Measurements from ENCODE around the gene SREBF1.

The SREBF1 gene

GRCh38 chr17:17841601-17842025 lies 4.8 kb upstream of the SREBF1 start:
- no peak for DNase-seq (ENCODE audit: low read depth)

- DNase-seq (ENCODE audit: low read depth) = no peak
Observed at GRCh38 chr17:17840751-17841591, 4.2 kb upstream of the SREBF1 start.

- DNase-seq (ENCODE audit: low read depth) = peak; percentile 75
Observed at GRCh38 chr17:17839791-17840707, 3.3 kb upstream of the SREBF1 start.

- no peak for DNase-seq (ENCODE audit: low read depth)
Observed at GRCh38 chr17:17837966-17838962, 1.5 kb upstream of the SREBF1 start.

GRCh38 chr17:17837380-17837821 lies 615 bp upstream of the SREBF1 start:
- DNase-seq (ENCODE audit: low read depth) = no peak

- DNase-seq (ENCODE audit: low read depth) = peak; percentile 96
Observed at GRCh38 chr17:17836250-17836817, 452 bp downstream of the SREBF1 start.

GRCh38 chr17:17835415-17836249 lies 1.2 kb downstream of the SREBF1 start:
- no peak for DNase-seq (ENCODE audit: low read depth)

GRCh38 chr17:17834974-17835373 lies 1.8 kb downstream of the SREBF1 start:
- DNase-seq (ENCODE audit: low read depth) = no peak

GRCh38 chr17:17833658-17834357 lies 3.0 kb downstream of the SREBF1 start:
- DNase-seq (ENCODE audit: low read depth) = no peak

- DNase-seq (ENCODE audit: low read depth) = no peak
Observed at GRCh38 chr17:17832032-17832363, 4.8 kb downstream of the SREBF1 start.

- no peak for DNase-seq (ENCODE audit: low read depth)
Observed at GRCh38 chr17:17831208-17832031, 5.4 kb downstream of the SREBF1 start.

- no peak for DNase-seq (ENCODE audit: low read depth)
Observed at GRCh38 chr17:17830740-17831207, 6.0 kb downstream of the SREBF1 start.

- DNase-seq (ENCODE audit: low read depth) = no peak
Observed at GRCh38 chr17:17830269-17830567, 6.6 kb downstream of the SREBF1 start.

GRCh38 chr17:17827826-17828621 lies 8.8 kb downstream of the SREBF1 start:
- no peak for DNase-seq (ENCODE audit: low read depth)

- no peak for DNase-seq (ENCODE audit: low read depth)
Observed at GRCh38 chr17:17826942-17827785, 9.6 kb downstream of the SREBF1 start.

GRCh38 chr17:17826342-17826713 lies 10.5 kb downstream of the SREBF1 start:
- no peak for DNase-seq (ENCODE audit: low read depth)
